SK-N-SH (cell line): Measurements from ENCODE around the gene ESRRA. TPM values are rescaled to one million over a fixed set of nuclear protein-coding genes. Genes with fewer than 3 reads are reported as not detected.

Source experiments
- CTCF ChIA-PET: fragments of 300-600, 350-600 bp; formaldehyde crosslinking; extraction: SDS; loops from one replicate; lab custom pipeline; 2021; lab: Yijun Ruan, JAX
- POLR2A ChIA-PET: fragments of 350-600 bp; sonication (Branson Sonifier 250); formaldehyde crosslinking; extraction: SDS; loops from one replicate; lab custom pipeline; 2020; ENCODE audit warnings: antibody characterized with exemption, inconsistent platforms; lab: Yijun Ruan, JAX
- DNase-seq: peaks from one replicate; pipeline ENCODE4 v3.0.0; 2012
- H2AFZ ChIP-seq: fragments of 200-600 bp; sonication (generic); 2 replicates; pipeline ENCODE4 v1.8.1; 2016; ENCODE audit warnings: antibody characterized with exemption, mild to moderate bottlenecking, low read depth
- H3F3A ChIP-seq: fragments of 200-600 bp; sonication (generic); replicated peaks from 2 replicates; pipeline ENCODE3; 2016; ENCODE audit warnings: antibody characterized with exemption, mild to moderate bottlenecking; ENCODE audit not compliant: insufficient read depth
- H3K27ac ChIP-seq, 2 experiments: fragments of 200-500 bp in 1 of 2; fragments of 200-600 bp in 1 of 2; sonication (Bioruptor generic) in 1 of 2; sonication (generic), shearing (Covaris generic) in 1 of 2; 2 replicates each; pipeline versions ENCODE4 v1.5.1 to v1.6.1; 2014 to 2016; ENCODE audit warnings: low read depth in 2 of 2, inconsistent platforms in 1 of 2, low read length in 1 of 2, mild to moderate bottlenecking in 1 of 2, mixed read lengths in 1 of 2
- H3K27me3 ChIP-seq: fragments of 200-600 bp; sonication (generic), shearing (Covaris generic); 2 replicates; pipeline ENCODE4 v1.6.1; 2016; ENCODE audit warnings: mixed run types; ENCODE audit not compliant: insufficient read depth
- H3K36me3 ChIP-seq, 2 experiments: fragments of 200-500 bp in 1 of 2; fragments of 200-600 bp in 1 of 2; sonication (Bioruptor generic) in 1 of 2; sonication (generic) in 1 of 2; replicated peaks in 1 of 2; 2 replicates each; pipeline versions ENCODE3 to v1.5.1; 2014 to 2016; ENCODE audit warnings: low read length in 1 of 2, mild to moderate bottlenecking in 1 of 2; ENCODE audit not compliant: insufficient read depth in 2 of 2, control insufficient read depth in 1 of 2
- H3K4me1 ChIP-seq, 2 experiments: fragments of 200-500 bp in 1 of 2; fragments of 200-600 bp in 1 of 2; sonication (Bioruptor generic) in 1 of 2; sonication (generic), shearing (Covaris generic) in 1 of 2; 2 replicates each; pipeline versions ENCODE4 v1.5.1 to v1.6.1; 2014 to 2016; ENCODE audit warnings: low read depth in 1 of 2, low read length in 1 of 2, mixed run types in 1 of 2; ENCODE audit not compliant: insufficient read depth in 2 of 2, control insufficient read depth in 1 of 2
- H3K4me2 ChIP-seq: fragments of 200-600 bp; sonication (generic), shearing (Covaris generic); 2 replicates; pipeline ENCODE4 v1.6.1; 2017; ENCODE audit warnings: mixed run types
- H3K4me3 ChIP-seq, 2 experiments: fragments of 200-500 bp in 1 of 2; fragments of 200-600 bp in 1 of 2; sonication (Bioruptor generic) in 1 of 2; sonication (generic), shearing (Covaris generic) in 1 of 2; 2 replicates each; pipeline versions ENCODE4 v1.5.1 to v1.8.1; 2014 to 2016; ENCODE audit warnings: low read depth in 2 of 2, inconsistent platforms in 1 of 2, low read length in 1 of 2, mild to moderate bottlenecking in 1 of 2, mixed read lengths in 1 of 2, moderate library complexity in 1 of 2
- H3K79me2 ChIP-seq: fragments of 200-600 bp; sonication (generic); 2 replicates; pipeline ENCODE4 v1.8.1; 2017; ENCODE audit warnings: mild to moderate bottlenecking; ENCODE audit not compliant: insufficient read depth
- H3K9ac ChIP-seq: fragments of 200-600 bp; sonication (generic); 2 replicates; pipeline ENCODE4 v1.6.1; 2017; ENCODE audit warnings: mixed run types
- H3K9me2 ChIP-seq: fragments of 200-600 bp; sonication (generic); 2 replicates; pipeline ENCODE4 v1.6.1; 2017; ENCODE audit warnings: mixed run types
- H3K9me3 ChIP-seq: fragments of 200-600 bp; sonication (generic); 2 replicates; pipeline ENCODE4 v1.6.1; 2017; ENCODE audit warnings: mixed run types, mild to moderate bottlenecking, moderate library complexity
- H4K20me1 ChIP-seq: fragments of 200-600 bp; sonication (generic); 2 replicates; pipeline ENCODE4 v1.6.1; 2017; ENCODE audit warnings: mild to moderate bottlenecking, mixed run types; ENCODE audit not compliant: insufficient read depth
- CHD2 ChIP-seq: fragments of 150-350 bp; IDR thresholded peaks from 2 replicates; pipeline ENCODE4 v1.6.1; 2018; ENCODE audit warnings: low read length; ENCODE audit not compliant: partially characterized antibody
- CTCF ChIP-seq: fragments of 200-600 bp; sonication (generic); IDR thresholded peaks from 2 replicates; pipeline ENCODE4 v1.6.1; 2017; ENCODE audit warnings: antibody characterized with exemption, mild to moderate bottlenecking, moderate library complexity
- EP300 ChIP-seq, 2 experiments: IDR thresholded peaks; 2 replicates each; pipeline versions ENCODE4 v1.4.0 to v1.6.1; 2012; ENCODE audit warnings: borderline replicate concordance in 1 of 2, low read depth in 1 of 2, low read length in 1 of 2
- FOSL2 ChIP-seq: IDR thresholded peaks from 2 replicates; pipeline ENCODE4 v1.4.0; 2012; ENCODE audit warnings: low read depth, mild to moderate bottlenecking, moderate library complexity, borderline replicate concordance
- FOXM1 ChIP-seq: IDR thresholded peaks from 2 replicates; pipeline ENCODE4 v1.4.0; 2012; ENCODE audit warnings: low read depth, mild to moderate bottlenecking
- IRF3 ChIP-seq: fragments of 150-350 bp; IDR thresholded peaks from 2 replicates; pipeline ENCODE4 v1.6.1; 2016; ENCODE audit warnings: mild to moderate bottlenecking, low read depth, low read length
- JUND ChIP-seq: IDR thresholded peaks from 2 replicates; pipeline ENCODE4 v1.4.0; 2012
- MEF2A ChIP-seq: IDR thresholded peaks from 2 replicates; pipeline ENCODE4 v1.4.0; 2012; ENCODE audit warnings: low read depth, borderline replicate concordance
- NFIC ChIP-seq: IDR thresholded peaks from 2 replicates; pipeline ENCODE4 v1.4.0; 2012; ENCODE audit warnings: borderline replicate concordance
- PBX3 ChIP-seq: IDR thresholded peaks from 2 replicates; pipeline ENCODE4; 2012
- POLR2AphosphoS5 ChIP-seq: IDR thresholded peaks from 2 replicates; pipeline ENCODE4 v1.6.1; 2012; ENCODE audit warnings: low read depth, low read length
- RAD21 ChIP-seq: IDR thresholded peaks from 2 replicates; pipeline ENCODE4 v1.6.1; 2012; ENCODE audit warnings: mild to moderate bottlenecking, low read length
- REST ChIP-seq: IDR thresholded peaks from 2 replicates; pipeline ENCODE4 v1.6.1; 2012; ENCODE audit warnings: mild to moderate bottlenecking, low read depth, low read length, moderate library complexity
- RFX5 ChIP-seq: IDR thresholded peaks from 2 replicates; pipeline ENCODE4 v1.6.1; 2012; ENCODE audit warnings: mild to moderate bottlenecking, improper control_type of control experiment, low read length
- RXRA ChIP-seq: IDR thresholded peaks from 2 replicates; pipeline ENCODE4 v1.4.0; 2012; ENCODE audit warnings: low read depth, mild to moderate bottlenecking, borderline replicate concordance
- SIN3A ChIP-seq: IDR thresholded peaks from 2 replicates; pipeline ENCODE4 v1.6.1; 2012; ENCODE audit warnings: low read depth, mild to moderate bottlenecking, low read length, moderate library complexity, borderline replicate concordance
- SMC3 ChIP-seq: IDR thresholded peaks from 2 replicates; pipeline ENCODE4 v1.6.1; 2012; ENCODE audit warnings: low read depth, low read length, improper control_type of control experiment
- TCF12 ChIP-seq: IDR thresholded peaks from 2 replicates; pipeline ENCODE4 v1.4.0; 2012
- TEAD4 ChIP-seq: IDR thresholded peaks from 2 replicates; pipeline ENCODE4 v1.4.0; 2012; ENCODE audit warnings: mild to moderate bottlenecking, borderline replicate concordance; ENCODE audit not compliant: insufficient read depth
- YY1 ChIP-seq: IDR thresholded peaks from 2 replicates; pipeline ENCODE4 v1.4.0; 2012; ENCODE audit warnings: low read depth, mild to moderate bottlenecking
- WGBS: methylation state at CpG from one replicate; pipeline ENCODE4 v1.1.6; 2017; ENCODE audit warnings: low lambda C conversion rate; 5-methylcytosine and 5-hydroxymethylcytosine counted together
- polyA plus RNA-seq, 3 experiments: library from polyadenylated mRNA; depleted of rRNA; stranded (reverse); fragments of >200 nt; gene quantifications; 2 replicates each; pipeline ENCODE4 v1.2.3, GENCODE V29; 2012

Gene ESRRA
- polyA plus RNA-seq, 1 of the 3 experiments (the other 2 are of a cell fraction): 27.8 TPM

GRCh38 chr11:64338716-64339115 is 33.4 kb downstream of the ESRRA start:
- peaks cover 5% of the 10 kb centered on the region for H3F3A ChIP-seq
- peaks cover 0 to 4% of the 10 kb centered on the region in 2 experiments; a peak in 1 of 4 replicates for H3K4me1 ChIP-seq
- H3K79me2 ChIP-seq: no peaks in the 10 kb centered on the region
- ChIA-PET POLR2A (no interaction called here), CTCF (interaction anchor here (1.2 kb wide), 1 partner anchor 16 kb away, joined by 3 read pairs; no protein-coding TSS in a partner anchor)
- H3K4me2 ChIP-seq: no peak overlapping the region
- no peaks in the 10 kb centered on the region for H4K20me1 ChIP-seq
- H3K27ac ChIP-seq: no peak overlapping the region
- no peak for DNase-seq
- no peak overlapping the region for H3K9ac ChIP-seq
- H3K27me3 ChIP-seq: no peaks in the 10 kb centered on the region
- no peaks in the 10 kb centered on the region for H3K9me2 ChIP-seq
- no peaks in the 10 kb centered on the region for H3K36me3 ChIP-seq
- WGBS: 82% methylated on average over 7 of the region's 8 CpGs
- no peak overlapping the region for H2AFZ ChIP-seq
- no peaks in the 10 kb centered on the region for H3K9me3 ChIP-seq
- no peak overlapping the region for H3K4me3 ChIP-seq
- TF ChIP-seq CHD2: no peak
- no peak for TF ChIP-seq NFIC
- TF ChIP-seq RXRA: no peak

GRCh38 chr11:64339286-64339685 is 34.0 kb downstream of the ESRRA start:
- TF ChIP-seq REST (no peak), SMC3 (no peak), YY1 (no peak), JUND (no peak), RFX5 (no peak), TCF12 (no peak), SIN3A (no peak), POLR2AphosphoS5 (no peak), RXRA (no peak), FOSL2 (no peak), PBX3 (no peak), MEF2A (no peak), TEAD4 (no peak), CTCF (no peak), FOXM1 (no peak), IRF3 (no peak), EP300 (IDR thresholded peaks at IDR 0.05; ENCODE audit: borderline replicate concordance in 1 of 2, low read depth in 1 of 2, low read length in 1 of 2) (no peak), RAD21 (no peak)
- Histone ChIP-seq H3K9me3 (no peaks in the 10 kb centered on the region), H3K4me1 (peaks cover 0 to 4% of the 10 kb centered on the region in 2 experiments; a peak in 1 of 4 replicates), H3K27ac (no peak overlapping the region), H2AFZ (no peak overlapping the region), H3K27me3 (no peaks in the 10 kb centered on the region), H3K4me2 (no peak overlapping the region), H3K4me3 (no peak overlapping the region), H3K9ac (no peak overlapping the region), H4K20me1 (no peaks in the 10 kb centered on the region), H3K36me3 (no peaks in the 10 kb centered on the region), H3F3A (peaks cover 5% of the 10 kb centered on the region), H3K79me2 (no peaks in the 10 kb centered on the region), H3K9me2 (no peaks in the 10 kb centered on the region)
- DNase-seq: no peak
- ChIA-PET POLR2A (no interaction called here), CTCF (no interaction called here)
- 63% methylated on average over 4 of the region's 4 CpGs for WGBS
